SK-N-SH (cell line): ENCODE measurements around the gene APBB1IP.

Experiments
- EP300 ChIP-seq, 2 experiments: IDR thresholded peaks; 2 replicates each; pipeline versions ENCODE4 v1.4.0 to v1.6.1; 2012; ENCODE audit warnings: borderline replicate concordance in 1 of 2, low read depth in 1 of 2, low read length in 1 of 2
- FOXM1 ChIP-seq: IDR thresholded peaks from 2 replicates; pipeline ENCODE4 v1.4.0; 2012; ENCODE audit warnings: low read depth, mild to moderate bottlenecking
- SMC3 ChIP-seq: IDR thresholded peaks from 2 replicates; pipeline ENCODE4 v1.6.1; 2012; ENCODE audit warnings: low read depth, low read length, improper control_type of control experiment
- TF ChIP-seq, protein P1 (sequence below): IDR thresholded peaks from 2 replicates; pipeline ENCODE4 v1.4.0; 2012; ENCODE audit warnings: low read depth, borderline replicate concordance
- TF ChIP-seq, protein P2 (sequence below): fragments of 200-600 bp; sonication (generic); IDR thresholded peaks from 2 replicates; pipeline ENCODE4 v1.6.1; 2017; ENCODE audit warnings: antibody characterized with exemption, mild to moderate bottlenecking, moderate library complexity
- TF ChIP-seq, protein P3 (sequence below): IDR thresholded peaks from 2 replicates; pipeline ENCODE4 v1.4.0; 2012; ENCODE audit warnings: low read depth
- TF ChIP-seq, protein P4 (sequence below): fragments of 150-350 bp; IDR thresholded peaks from 2 replicates; pipeline ENCODE4 v1.6.1; 2017; ENCODE audit warnings: antibody characterized with exemption, low read length, low read depth, borderline replicate concordance

DNA sequence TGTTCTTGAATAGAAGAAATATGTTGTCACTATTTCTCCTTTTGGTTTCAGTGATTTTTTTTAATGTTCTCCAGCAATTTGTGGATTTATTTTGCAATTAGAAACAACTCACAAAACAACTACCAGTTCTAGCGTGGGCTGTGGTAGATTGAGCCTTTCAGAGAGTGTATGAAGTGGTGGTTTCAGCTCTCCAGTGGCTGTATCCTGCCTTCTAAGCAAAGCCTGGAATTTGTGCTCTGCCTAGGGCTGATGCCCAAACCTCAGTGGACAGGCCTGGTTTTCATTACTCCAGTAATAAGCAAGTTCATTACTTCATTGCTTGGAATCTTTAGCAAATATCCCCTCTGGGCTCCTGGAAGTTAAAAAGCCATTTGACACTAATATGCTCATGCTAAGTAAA, 35.9 kb downstream of the APBB1IP start:
- TF ChIP-seq, protein P1, sequence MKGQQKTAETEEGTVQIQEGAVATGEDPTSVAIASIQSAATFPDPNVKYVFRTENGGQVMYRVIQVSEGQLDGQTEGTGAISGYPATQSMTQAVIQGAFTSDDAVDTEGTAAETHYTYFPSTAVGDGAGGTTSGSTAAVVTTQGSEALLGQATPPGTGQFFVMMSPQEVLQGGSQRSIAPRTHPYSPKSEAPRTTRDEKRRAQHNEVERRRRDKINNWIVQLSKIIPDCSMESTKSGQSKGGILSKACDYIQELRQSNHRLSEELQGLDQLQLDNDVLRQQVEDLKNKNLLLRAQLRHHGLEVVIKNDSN = no peak
- TF ChIP-seq, protein P2, sequence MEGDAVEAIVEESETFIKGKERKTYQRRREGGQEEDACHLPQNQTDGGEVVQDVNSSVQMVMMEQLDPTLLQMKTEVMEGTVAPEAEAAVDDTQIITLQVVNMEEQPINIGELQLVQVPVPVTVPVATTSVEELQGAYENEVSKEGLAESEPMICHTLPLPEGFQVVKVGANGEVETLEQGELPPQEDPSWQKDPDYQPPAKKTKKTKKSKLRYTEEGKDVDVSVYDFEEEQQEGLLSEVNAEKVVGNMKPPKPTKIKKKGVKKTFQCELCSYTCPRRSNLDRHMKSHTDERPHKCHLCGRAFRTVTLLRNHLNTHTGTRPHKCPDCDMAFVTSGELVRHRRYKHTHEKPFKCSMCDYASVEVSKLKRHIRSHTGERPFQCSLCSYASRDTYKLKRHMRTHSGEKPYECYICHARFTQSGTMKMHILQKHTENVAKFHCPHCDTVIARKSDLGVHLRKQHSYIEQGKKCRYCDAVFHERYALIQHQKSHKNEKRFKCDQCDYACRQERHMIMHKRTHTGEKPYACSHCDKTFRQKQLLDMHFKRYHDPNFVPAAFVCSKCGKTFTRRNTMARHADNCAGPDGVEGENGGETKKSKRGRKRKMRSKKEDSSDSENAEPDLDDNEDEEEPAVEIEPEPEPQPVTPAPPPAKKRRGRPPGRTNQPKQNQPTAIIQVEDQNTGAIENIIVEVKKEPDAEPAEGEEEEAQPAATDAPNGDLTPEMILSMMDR = no peak
- TF ChIP-seq EP300 (IDR thresholded peaks at IDR 0.05; ENCODE audit: borderline replicate concordance in 1 of 2, low read depth in 1 of 2, low read length in 1 of 2) = no peak
- TF ChIP-seq, protein P3, sequence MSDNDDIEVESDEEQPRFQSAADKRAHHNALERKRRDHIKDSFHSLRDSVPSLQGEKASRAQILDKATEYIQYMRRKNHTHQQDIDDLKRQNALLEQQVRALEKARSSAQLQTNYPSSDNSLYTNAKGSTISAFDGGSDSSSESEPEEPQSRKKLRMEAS = no peak
- TF ChIP-seq SMC3 = no peak
- TF ChIP-seq, protein P4, sequence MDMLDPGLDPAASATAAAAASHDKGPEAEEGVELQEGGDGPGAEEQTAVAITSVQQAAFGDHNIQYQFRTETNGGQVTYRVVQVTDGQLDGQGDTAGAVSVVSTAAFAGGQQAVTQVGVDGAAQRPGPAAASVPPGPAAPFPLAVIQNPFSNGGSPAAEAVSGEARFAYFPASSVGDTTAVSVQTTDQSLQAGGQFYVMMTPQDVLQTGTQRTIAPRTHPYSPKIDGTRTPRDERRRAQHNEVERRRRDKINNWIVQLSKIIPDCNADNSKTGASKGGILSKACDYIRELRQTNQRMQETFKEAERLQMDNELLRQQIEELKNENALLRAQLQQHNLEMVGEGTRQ = no peak
- TF ChIP-seq FOXM1 = no peak
